ENCODE results near the gene GUCA1C.
A peak's percentile ranks its signal among the peaks of the same experiment; 100 is the strongest.

GUCA1C gene

GRCh38 chr3:108894981-108895380 is 58.7 kb downstream of the GUCA1C start:
- no CpG with 5 or more reads among the region's 5 CpGs for WGBS (ENCODE audit: extremely low coverage, insufficient coverage, insufficient read length)
- H2BK5ac ChIP-seq (ENCODE audit: low read depth, low read length, poor library complexity) = no peak overlapping the region
- H2AK5ac ChIP-seq (ENCODE audit: low read length) = no peak overlapping the region
- H4K12ac ChIP-seq (ENCODE audit: low read depth, low read length) = no peak overlapping the region
- no peaks in the 10 kb centered on the region for H3K4me1 ChIP-seq (ENCODE audit: control insufficient read depth in 1 of 2, insufficient read depth in 2 of 2, low read length in 2 of 2)
- H3K9me3 ChIP-seq (ENCODE audit: insufficient read depth, low read depth, low read length) = no peaks in the 10 kb centered on the region
- no peak overlapping the region for H2AFZ ChIP-seq (ENCODE audit: insufficient read depth, low read length, poor library complexity)
- no peak overlapping the region for H3K4me3 ChIP-seq (ENCODE audit: low read depth, low read length)
- no peak overlapping the region for H2BK120ac ChIP-seq (ENCODE audit: insufficient read depth, low read length, poor library complexity)
- H3K14ac ChIP-seq (ENCODE audit: low read length) = no peak overlapping the region
- no peaks in the 10 kb centered on the region for H3K79me1 ChIP-seq (ENCODE audit: low read length)
- H4K8ac ChIP-seq (ENCODE audit: low read depth, low read length) = no peak overlapping the region
- no peak overlapping the region for H3K23ac ChIP-seq (ENCODE audit: low read length)
- no peaks in the 10 kb centered on the region for H3K36me3 ChIP-seq (ENCODE audit: control insufficient read depth in 1 of 2, insufficient read depth in 2 of 2, low read length in 2 of 2)
- H3K9ac ChIP-seq (ENCODE audit: low read length) = no peak overlapping the region
- no peak overlapping the region for H3K4me2 ChIP-seq (ENCODE audit: low read length)
- H4K91ac ChIP-seq (ENCODE audit: low read depth, low read length) = no peak overlapping the region
- H3K27me3 ChIP-seq (ENCODE audit: insufficient read depth, low read length) = no peaks in the 10 kb centered on the region
- no peak overlapping the region for H3K18ac ChIP-seq (ENCODE audit: low read length)
- H3K79me2 ChIP-seq (ENCODE audit: control insufficient read depth, insufficient read depth, low read length, poor library complexity) = no peaks in the 10 kb centered on the region
- no peak overlapping the region for H3K4ac ChIP-seq (ENCODE audit: low read depth, low read length)
- DNase-seq = peak; percentile 12 to 70
- no peak overlapping the region for H3K27ac ChIP-seq (ENCODE audit: low read depth, low read length)
- H2BK12ac ChIP-seq (ENCODE audit: low read length) = no peak overlapping the region

GRCh38 chr3:108891833-108892232 is 61.8 kb downstream of the GUCA1C start:
- Histone ChIP-seq H3K79me2 (ENCODE audit: control insufficient read depth, insufficient read depth, low read length, poor library complexity) (no peaks in the 10 kb centered on the region), H3K4me2 (ENCODE audit: low read length) (no peak overlapping the region), H3K9ac (ENCODE audit: low read length) (no peak overlapping the region), H3K79me1 (ENCODE audit: low read length) (no peaks in the 10 kb centered on the region), H2AK5ac (ENCODE audit: low read length) (no peak overlapping the region), H3K27me3 (ENCODE audit: insufficient read depth, low read length) (no peaks in the 10 kb centered on the region), H4K12ac (ENCODE audit: low read depth, low read length) (no peak overlapping the region), H3K18ac (ENCODE audit: low read length) (no peak overlapping the region), H4K8ac (ENCODE audit: low read depth, low read length) (no peak overlapping the region), H3K14ac (ENCODE audit: low read length) (no peak overlapping the region), H3K9me3 (ENCODE audit: insufficient read depth, low read depth, low read length) (no peaks in the 10 kb centered on the region), H3K4me3 (ENCODE audit: low read depth, low read length) (no peak overlapping the region), H2AFZ (ENCODE audit: insufficient read depth, low read length, poor library complexity) (no peak overlapping the region), H2BK12ac (ENCODE audit: low read length) (no peak overlapping the region), H3K4me1 (ENCODE audit: control insufficient read depth in 1 of 2, insufficient read depth in 2 of 2, low read length in 2 of 2) (no peaks in the 10 kb centered on the region), H2BK5ac (ENCODE audit: low read depth, low read length, poor library complexity) (no peak overlapping the region), H2BK120ac (ENCODE audit: insufficient read depth, low read length, poor library complexity) (no peak overlapping the region), H3K4ac (ENCODE audit: low read depth, low read length) (no peak overlapping the region), H3K36me3 (ENCODE audit: control insufficient read depth in 1 of 2, insufficient read depth in 2 of 2, low read length in 2 of 2) (no peaks in the 10 kb centered on the region), H3K23ac (ENCODE audit: low read length) (no peak overlapping the region), H3K27ac (ENCODE audit: low read depth, low read length) (no peak overlapping the region), H4K91ac (ENCODE audit: low read depth, low read length) (no peak overlapping the region)
- DNase-seq = no peak
- WGBS (ENCODE audit: extremely low coverage, insufficient coverage, insufficient read length) = no CpG with 5 or more reads among the region's 3 CpGs

- WGBS (ENCODE audit: extremely low coverage, insufficient coverage, insufficient read length) = no CpG with 5 or more reads among the region's 2 CpGs
- Histone ChIP-seq H3K9me3 (ENCODE audit: insufficient read depth, low read depth, low read length) (no peaks in the 10 kb centered on the region), H3K14ac (ENCODE audit: low read length) (no peak overlapping the region), H3K4me1 (ENCODE audit: control insufficient read depth in 1 of 2, insufficient read depth in 2 of 2, low read length in 2 of 2) (no peaks in the 10 kb centered on the region), H4K12ac (ENCODE audit: low read depth, low read length) (no peak overlapping the region), H2AK5ac (ENCODE audit: low read length) (no peak overlapping the region), H3K79me1 (ENCODE audit: low read length) (no peaks in the 10 kb centered on the region), H2BK5ac (ENCODE audit: low read depth, low read length, poor library complexity) (no peak overlapping the region), H2BK120ac (ENCODE audit: insufficient read depth, low read length, poor library complexity) (no peak overlapping the region), H3K4ac (ENCODE audit: low read depth, low read length) (no peak overlapping the region), H3K18ac (ENCODE audit: low read length) (no peak overlapping the region), H3K4me3 (ENCODE audit: low read depth, low read length) (no peak overlapping the region), H2AFZ (ENCODE audit: insufficient read depth, low read length, poor library complexity) (no peak overlapping the region), H2BK12ac (ENCODE audit: low read length) (no peak overlapping the region), H4K8ac (ENCODE audit: low read depth, low read length) (no peak overlapping the region), H3K23ac (ENCODE audit: low read length) (no peak overlapping the region), H3K9ac (ENCODE audit: low read length) (no peak overlapping the region), H3K36me3 (ENCODE audit: control insufficient read depth in 1 of 2, insufficient read depth in 2 of 2, low read length in 2 of 2) (no peaks in the 10 kb centered on the region), H3K4me2 (ENCODE audit: low read length) (no peak overlapping the region), H4K91ac (ENCODE audit: low read depth, low read length) (no peak overlapping the region), H3K27ac (ENCODE audit: low read depth, low read length) (no peak overlapping the region), H3K27me3 (ENCODE audit: insufficient read depth, low read length) (no peaks in the 10 kb centered on the region), H3K79me2 (ENCODE audit: control insufficient read depth, insufficient read depth, low read length, poor library complexity) (no peaks in the 10 kb centered on the region)
- DNase-seq = no peak
Measured at GRCh38 chr3:108887777-108888176, 65.9 kb downstream of the GUCA1C start.

GRCh38 chr3:108887121-108887520 is 66.6 kb downstream of the GUCA1C start:
- Histone ChIP-seq H3K9ac (ENCODE audit: low read length) (no peak overlapping the region), H4K12ac (ENCODE audit: low read depth, low read length) (no peak overlapping the region), H3K79me2 (ENCODE audit: control insufficient read depth, insufficient read depth, low read length, poor library complexity) (no peaks in the 10 kb centered on the region), H3K4me3 (ENCODE audit: low read depth, low read length) (no peak overlapping the region), H3K4me1 (ENCODE audit: control insufficient read depth in 1 of 2, insufficient read depth in 2 of 2, low read length in 2 of 2) (no peaks in the 10 kb centered on the region), H3K27ac (ENCODE audit: low read depth, low read length) (no peak overlapping the region), H3K9me3 (ENCODE audit: insufficient read depth, low read depth, low read length) (no peaks in the 10 kb centered on the region), H2BK5ac (ENCODE audit: low read depth, low read length, poor library complexity) (no peak overlapping the region), H2AK5ac (ENCODE audit: low read length) (no peak overlapping the region), H2AFZ (ENCODE audit: insufficient read depth, low read length, poor library complexity) (no peak overlapping the region), H3K4me2 (ENCODE audit: low read length) (no peak overlapping the region), H3K4ac (ENCODE audit: low read depth, low read length) (no peak overlapping the region), H2BK120ac (ENCODE audit: insufficient read depth, low read length, poor library complexity) (no peak overlapping the region), H3K14ac (ENCODE audit: low read length) (no peak overlapping the region), H4K91ac (ENCODE audit: low read depth, low read length) (no peak overlapping the region), H3K79me1 (ENCODE audit: low read length) (no peaks in the 10 kb centered on the region), H3K18ac (ENCODE audit: low read length) (no peak overlapping the region), H3K27me3 (ENCODE audit: insufficient read depth, low read length) (no peaks in the 10 kb centered on the region), H3K36me3 (ENCODE audit: control insufficient read depth in 1 of 2, insufficient read depth in 2 of 2, low read length in 2 of 2) (no peaks in the 10 kb centered on the region), H4K8ac (ENCODE audit: low read depth, low read length) (no peak overlapping the region), H3K23ac (ENCODE audit: low read length) (no peak overlapping the region), H2BK12ac (ENCODE audit: low read length) (no peak overlapping the region)
- WGBS (ENCODE audit: extremely low coverage, insufficient coverage, insufficient read length) = no CpG with 5 or more reads among the region's 4 CpGs
- DNase-seq = no peak
